OCI-M2 (cell line): ENCODE data around the gene VSIG10L.

Experiments
- DNase-seq: peaks from one replicate; lab custom pipeline; 2025; ENCODE audit not compliant: unreplicated experiment; lab: John Stamatoyannopoulos, UW

VSIG10L gene

GRCh38 chr19:51341976-51342580 is at the start of gene VSIG10L:
Gene VSIG10L, minus strand, starts transcription at chr19:51342139. Its CDS starts 15 bp downstream, at chr19:51342124.
- no peak for DNase-seq

- DNase-seq, result no peak
Measured at GRCh38 chr19:51391073-51391611, 49.2 kb upstream of the VSIG10L start.

DNA sequence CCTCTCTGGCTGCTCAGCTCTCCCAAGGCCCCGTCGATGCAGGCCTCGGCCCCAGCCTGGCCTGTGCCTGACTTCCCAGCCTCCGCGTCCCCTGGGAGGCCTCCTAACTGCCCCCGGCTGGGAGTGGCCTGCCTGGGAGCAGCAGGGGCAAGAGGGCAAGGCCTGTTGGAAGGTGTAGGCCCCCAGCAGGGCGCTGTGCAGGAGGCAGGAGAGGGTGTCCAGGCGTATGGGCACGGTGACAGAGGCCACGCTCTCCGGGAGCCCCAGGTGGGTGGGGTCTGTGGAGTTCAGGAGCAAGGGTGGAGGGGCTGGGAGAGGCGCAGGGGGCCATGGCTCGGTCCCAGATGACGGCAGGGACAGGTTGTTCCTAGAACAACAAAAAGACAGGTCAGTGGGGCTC is 47.2 kb upstream of the VSIG10L start:
- DNase-seq, result no peak

DNA sequence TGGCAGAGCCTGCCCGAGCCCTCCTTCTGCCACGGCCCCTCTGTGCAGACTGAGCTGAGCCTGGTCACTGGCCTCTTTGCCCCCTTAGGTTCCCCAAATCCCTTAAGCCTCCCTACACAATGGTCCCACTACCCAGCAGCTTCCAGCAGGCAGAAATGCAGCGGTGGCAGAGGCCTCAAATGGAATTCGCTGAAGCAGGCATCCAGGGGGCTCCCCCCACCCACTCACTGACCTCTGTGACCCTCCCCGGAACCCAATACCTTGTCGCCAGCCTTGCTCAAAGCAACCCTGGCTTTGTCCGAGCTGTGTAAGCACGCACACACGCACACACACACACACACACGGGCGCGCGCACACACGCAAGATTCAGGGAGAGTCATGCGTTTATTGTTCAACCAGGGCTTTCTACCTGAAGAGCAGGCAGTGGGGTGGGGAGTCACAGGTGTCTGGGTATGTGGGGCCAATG is 46.0 kb upstream of the VSIG10L start, which contains the start of gene LIM2:
LIM2 (minus strand) TSS at position 51 of the 466 bp plus-strand sequence. CDS start 531 bp downstream, outside the sequence.
- DNase-seq, result no peak

GRCh38 chr19:51386882-51387520 is 45.1 kb upstream of the VSIG10L start:
- no peak for DNase-seq

GRCh38 chr19:51382004-51382403 is 40.1 kb upstream of the VSIG10L start:
- no peak for DNase-seq

DNA sequence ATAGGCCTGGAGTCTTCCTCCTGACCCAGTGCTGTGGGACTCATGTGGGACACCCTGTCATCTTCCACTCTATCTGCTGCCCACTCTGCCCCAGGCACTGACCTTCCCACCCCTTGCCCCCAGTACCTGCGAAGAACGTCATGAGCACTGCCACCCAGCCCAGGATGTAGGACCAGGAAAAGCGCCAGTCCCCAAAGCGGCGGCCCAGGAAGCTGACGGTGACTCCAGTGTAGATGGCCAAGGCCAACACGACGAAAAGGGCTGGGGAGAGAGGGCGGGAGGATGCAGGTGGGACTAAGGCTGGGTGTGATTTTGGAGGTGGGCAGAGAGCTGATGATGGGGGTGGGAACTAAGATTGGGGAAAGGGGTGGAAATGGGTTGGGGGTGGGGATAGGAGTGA is 38.4 kb upstream of the VSIG10L start:
- DNase-seq, result no peak

GRCh38 chr19:51377422-51377821 is 35.5 kb upstream of the VSIG10L start:
- no peak for DNase-seq

- no peak for DNase-seq
Measured at GRCh38 chr19:51375504-51376221, 33.7 kb upstream of the VSIG10L start.

DNA sequence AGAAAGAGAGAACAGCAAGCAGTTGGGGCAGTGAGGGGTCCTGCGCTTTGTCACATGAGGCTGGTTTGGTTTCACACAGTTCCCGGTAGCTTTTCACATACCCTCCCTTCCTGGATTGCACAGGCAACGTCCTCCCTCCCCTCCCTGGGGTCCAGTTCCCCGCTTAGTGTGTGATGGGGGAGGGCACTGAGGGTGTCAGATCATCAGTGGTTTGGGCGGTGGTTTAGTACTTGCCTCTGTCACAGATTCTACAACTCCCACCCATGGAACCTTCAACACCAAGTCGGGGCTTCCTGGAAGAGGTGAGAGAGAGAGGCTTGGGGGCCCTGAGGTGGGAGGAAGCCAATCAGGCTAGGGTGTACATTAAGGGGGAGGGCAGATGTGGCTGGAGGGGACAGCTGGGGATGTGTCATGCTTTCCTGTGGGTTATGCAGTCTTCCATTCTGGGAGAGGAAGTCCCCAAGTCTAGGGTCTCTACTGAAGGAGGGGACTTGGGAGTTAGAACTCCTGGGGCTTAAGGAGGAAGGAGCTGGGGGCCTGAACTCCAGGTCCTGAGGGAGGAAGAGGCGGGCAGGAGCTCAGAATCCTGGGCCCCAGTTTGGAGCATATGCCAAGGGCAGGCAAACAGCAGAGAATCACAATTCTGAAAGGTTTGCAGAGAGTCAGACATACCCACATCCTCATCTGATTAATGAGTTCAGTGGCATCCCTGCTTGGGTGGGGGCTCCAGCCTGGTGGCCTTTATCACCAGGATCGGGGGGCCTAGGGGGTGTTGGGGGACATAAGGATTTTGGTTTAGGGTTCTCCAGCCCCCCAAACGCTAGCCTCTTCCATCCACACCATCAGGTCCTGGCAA is 30.9 kb upstream of the VSIG10L start, which contains the start of gene NKG7:
NKG7 (minus strand) TSS at position 6 of the 856 bp plus-strand sequence. CDS start 119 bp downstream, outside the sequence.
- no peak for DNase-seq

- DNase-seq, result no peak
Measured at GRCh38 chr19:51372021-51372648, 30.2 kb upstream of the VSIG10L start.

- no peak for DNase-seq
Measured at GRCh38 chr19:51371186-51371690, 29.3 kb upstream of the VSIG10L start.

GRCh38 chr19:51370230-51370629 is 28.3 kb upstream of the VSIG10L start:
- no peak for DNase-seq

GRCh38 chr19:51368366-51369282 is 26.7 kb upstream of the VSIG10L start, which contains the start of gene CLDND2:
Gene CLDND2, minus strand, starts transcription at chr19:51369003. Its CDS starts 426 bp downstream, at chr19:51368577.
- no peak for DNase-seq

DNA sequence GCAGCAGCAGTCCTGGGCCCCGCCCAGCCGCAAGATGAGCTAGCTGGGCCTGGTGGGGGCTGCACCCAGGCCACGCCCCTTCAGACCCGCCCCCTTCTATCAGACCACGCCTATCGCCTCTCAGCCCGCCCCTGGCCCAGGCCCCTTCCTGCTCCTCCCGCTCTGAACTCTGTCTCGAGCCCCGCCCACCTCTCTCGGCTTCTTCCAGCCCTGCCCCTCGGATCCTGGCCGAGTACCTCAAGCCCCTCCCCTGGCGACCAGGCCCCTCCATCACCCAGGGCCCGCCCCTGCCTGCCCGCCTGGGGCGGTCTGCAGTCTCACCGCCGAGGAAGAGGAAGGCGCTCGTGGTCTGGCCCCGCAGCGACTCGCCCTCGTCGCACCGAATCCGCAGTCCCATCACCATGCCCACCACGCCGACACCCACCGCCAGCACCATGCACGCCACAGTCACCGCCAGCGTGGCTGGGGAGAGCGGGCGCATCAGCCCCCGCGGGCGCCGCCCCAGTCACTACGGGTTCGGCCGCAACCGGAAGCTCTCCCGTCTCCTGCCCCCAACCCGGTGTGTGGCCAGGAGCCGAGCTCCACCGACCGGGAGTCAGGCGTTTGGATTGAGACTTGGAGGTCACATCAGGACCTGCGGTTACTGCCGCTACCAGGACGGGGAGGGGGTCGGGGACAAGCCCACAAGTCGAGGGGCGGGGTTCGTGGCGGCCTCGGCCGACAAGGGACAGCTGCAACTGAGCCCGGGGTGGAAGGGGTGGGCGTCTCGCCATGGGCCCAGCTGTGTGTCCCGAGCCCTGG is 25.8 kb upstream of the VSIG10L start:
- peak; percentile 97 for DNase-seq

- no peak for DNase-seq
Measured at GRCh38 chr19:51367255-51367564, 25.3 kb upstream of the VSIG10L start.

GRCh38 chr19:51366389-51367254 is 24.7 kb upstream of the VSIG10L start:
- peak; percentile 76 for DNase-seq
